GM18505 (cell line): Measurements from ENCODE around the gene DLG2.

ENCODE experiments used
- ATAC-seq: cut with Tn5 transposase; IDR thresholded peaks from one replicate; pipeline ENCODE4 v1.9.1; 2021; ENCODE audit not compliant: unreplicated experiment
- POLR2A ChIP-seq: IDR thresholded peaks from 4 replicates; pipeline ENCODE4 v1.6.1; 2011; ENCODE audit warnings: borderline replicate concordance; ENCODE audit not compliant: insufficient read depth, insufficient read length; ENCODE audit errors: extremely low read depth

The DLG2 gene

DNA sequence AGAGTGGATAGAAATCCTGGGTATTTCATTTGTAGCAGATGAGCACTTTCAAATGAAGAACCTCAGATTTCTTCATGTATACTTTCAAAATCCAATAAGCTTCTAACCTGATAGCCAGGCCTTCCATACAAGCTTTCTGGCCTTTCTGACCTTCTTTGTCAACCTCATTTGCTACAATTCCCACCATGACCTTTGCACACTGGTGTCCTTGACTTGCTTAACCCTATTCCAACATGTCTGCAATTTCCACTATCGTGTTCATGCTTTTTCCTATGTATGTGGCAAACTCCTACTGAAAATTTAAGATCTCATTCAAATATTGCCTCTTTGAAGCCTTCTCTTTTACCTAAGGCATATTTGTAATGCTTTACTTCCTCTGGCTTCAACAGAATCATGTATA, 2098.9 kb downstream of the DLG2 start:
- TF ChIP-seq POLR2A, result no peak
- no peak for ATAC-seq

DNA sequence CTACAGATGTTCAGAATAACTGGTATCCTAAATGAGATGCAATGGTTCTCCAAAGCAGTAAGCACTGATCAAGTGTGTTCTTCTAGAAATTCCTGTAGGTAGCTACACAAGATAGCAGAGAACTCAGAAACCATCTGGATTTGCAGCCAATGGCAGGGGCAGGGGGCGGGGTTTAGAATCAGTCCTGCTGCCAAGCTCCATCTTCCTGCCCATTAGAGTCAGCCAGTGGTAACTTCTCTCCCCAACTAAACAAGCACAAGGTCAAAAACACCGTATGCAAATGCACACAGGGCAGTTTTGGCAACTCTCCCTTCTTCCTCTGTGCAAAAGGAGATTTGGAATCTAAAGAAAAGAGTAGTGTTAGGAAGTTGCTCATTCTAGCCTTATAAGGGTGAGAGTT, 2103.5 kb downstream of the DLG2 start:
- TF ChIP-seq POLR2A, result no peak
- ATAC-seq, result no peak

DNA sequence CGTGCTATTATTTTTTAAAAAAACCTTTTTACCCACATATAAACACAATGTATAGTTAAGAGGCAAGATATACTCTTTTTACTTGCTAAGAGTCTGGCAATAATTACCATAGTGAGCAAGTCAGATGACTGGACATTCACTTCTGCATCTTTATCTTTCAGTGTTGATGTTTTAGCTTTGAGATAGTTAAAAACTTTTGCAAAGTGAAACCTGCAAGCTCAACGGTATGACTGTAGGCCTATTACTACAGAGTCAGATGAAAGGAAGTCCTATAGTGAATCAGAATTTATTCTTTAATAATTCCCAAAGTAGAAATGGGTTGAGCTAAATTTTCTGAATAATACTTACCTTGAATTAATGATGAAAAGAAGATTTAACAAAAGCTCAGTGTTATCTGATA, 2104.2 kb downstream of the DLG2 start:
- no peak for ATAC-seq
- no peak for TF ChIP-seq POLR2A

DNA sequence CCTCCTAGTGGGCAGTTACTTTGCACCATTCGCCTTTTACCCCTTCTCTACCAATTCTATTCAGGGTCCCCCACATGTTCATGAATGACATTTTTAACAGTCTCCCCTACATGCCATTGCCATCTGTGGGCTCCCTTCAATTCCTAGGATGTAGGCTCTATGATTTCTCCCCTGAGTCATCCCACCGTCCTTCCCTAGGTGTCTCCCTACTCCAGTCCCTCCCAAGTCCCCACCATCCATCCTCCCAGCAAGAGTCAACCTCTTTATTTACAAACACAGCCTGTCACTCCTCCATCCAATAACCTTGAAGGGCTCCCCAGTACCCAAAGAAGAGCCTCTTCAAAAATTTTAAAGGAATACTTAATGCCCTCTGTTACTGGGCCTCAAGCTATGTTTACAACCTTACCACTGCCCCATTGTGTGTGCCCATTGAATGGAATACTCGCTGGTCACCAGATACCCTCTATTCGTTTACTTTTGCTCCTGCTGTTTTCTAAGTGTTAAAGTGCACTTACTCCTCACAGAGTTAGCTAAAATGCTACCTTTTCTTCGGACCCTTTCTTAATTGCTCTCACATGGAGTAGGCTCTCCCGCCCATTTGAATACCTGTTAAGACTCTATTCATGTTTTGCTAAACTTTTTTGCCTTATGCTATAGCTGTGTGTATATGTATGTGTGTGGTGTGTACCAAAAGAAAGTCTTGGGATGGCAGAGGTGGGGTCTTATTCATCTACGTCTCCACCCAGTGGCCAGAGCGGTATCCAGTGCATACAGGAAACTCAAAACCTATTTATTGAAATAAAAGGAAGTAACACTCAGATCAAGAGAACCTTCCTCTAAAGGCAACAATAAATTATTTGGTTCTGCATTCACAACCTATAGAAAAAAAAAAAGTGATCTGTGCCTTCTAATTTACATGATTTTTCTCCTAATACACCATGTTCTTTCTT, 2105.2 kb downstream of the DLG2 start:
- ATAC-seq, result no peak
- no peak for TF ChIP-seq POLR2A

DNA sequence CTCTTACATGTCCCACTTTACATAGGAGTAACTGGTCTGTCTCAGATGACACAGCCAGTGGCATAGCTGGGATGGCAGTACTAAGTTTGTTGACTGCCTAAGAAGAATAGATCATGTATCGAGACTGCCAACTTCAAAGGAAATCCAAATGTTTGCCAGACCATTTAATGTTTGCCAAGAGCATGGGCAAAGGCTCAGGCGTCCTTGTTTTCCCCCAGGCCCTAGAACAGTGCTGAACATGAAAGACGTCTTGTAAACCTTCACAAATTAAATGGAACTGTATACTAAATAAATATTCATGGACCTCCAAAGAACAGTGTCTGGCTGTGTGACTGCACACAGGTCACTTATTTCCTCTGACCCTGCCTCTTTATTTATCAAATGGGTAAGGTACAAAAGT, 2106.3 kb downstream of the DLG2 start:
- no peak for TF ChIP-seq POLR2A
- ATAC-seq, result no peak

DNA sequence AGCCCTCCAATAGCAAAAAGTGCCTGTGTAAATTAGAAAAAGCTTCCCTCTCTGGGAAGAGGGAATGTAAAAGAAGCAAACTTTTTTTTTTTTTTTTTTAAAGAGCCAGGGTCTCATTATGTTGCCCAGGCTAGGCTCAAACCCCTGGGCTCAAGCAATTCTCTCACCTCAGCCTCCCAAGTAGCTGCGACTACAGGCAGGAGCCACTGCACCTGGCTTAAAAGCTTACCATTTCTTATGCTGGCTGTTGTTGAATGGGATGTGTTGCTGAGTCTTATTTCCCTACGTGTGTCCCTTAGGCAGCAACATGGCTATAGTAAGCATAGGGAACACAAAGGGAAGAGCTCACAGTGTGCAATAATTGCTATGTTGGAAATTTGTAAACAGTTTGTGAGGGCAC, 2115.5 kb downstream of the DLG2 start:
- no peak for ATAC-seq
- no peak for TF ChIP-seq POLR2A

DNA sequence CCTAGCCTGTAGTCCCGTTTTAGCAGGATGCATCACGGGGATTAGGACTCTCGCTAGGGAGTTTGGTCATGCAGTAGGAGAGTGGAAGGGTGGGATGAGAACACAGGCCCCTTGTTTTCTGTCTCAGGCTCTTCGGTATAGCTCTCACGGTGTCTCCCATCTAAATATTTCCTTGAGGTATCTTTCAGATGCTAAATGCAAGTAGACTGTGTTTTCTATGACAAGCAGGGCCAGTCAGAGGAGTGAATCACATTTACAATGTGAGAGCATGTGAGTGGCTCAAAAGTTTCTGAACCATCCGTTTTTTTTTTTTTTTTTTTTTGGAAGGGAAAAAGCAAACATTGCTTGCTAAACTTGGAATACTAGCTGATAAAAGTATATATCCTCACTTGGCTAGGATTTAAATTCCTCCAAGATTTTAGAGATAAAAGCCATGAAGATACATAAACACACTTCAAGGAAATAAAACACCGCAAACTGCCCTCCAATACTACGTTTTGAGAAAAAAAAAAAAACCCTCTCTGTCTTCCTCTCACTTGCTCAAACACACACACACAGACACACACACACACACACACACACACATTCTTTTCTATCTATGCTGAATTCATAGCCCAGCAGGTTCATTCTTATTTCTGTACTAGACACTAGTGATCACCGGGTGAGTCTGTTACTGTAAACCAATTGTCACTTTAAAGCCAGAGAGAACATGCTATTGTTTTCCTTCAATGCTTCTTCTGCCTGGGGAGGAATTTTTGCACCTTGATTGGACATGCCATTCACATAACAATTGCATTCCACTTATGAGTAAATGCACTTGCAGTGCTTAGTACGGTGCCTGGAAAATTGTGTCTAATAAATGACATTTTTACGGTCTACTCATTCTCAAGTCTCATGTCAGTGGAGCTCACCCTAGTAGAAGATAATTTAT, 2116.3 kb downstream of the DLG2 start:
- no peak for ATAC-seq
- no peak for TF ChIP-seq POLR2A

DNA sequence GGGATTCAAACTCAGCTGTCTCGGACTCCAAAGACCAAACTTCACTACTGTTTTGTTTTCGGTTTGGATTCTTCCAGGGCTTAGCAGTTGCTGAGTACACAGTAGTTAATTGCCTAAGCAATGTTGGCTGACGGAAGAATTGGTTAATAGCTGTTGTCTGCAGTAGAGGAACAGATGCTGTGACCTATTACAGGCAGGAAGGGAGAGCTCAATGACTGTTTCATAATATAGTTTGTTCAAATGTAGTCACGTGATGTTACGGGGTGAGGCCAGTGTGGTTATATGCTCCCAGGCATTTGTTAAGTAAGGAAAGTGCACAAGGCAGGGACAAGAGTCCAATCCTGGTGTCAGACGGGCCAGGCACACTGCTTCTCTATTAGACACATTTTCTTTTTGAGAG, 2118.3 kb downstream of the DLG2 start:
- no peak for ATAC-seq
- no peak for TF ChIP-seq POLR2A

DNA sequence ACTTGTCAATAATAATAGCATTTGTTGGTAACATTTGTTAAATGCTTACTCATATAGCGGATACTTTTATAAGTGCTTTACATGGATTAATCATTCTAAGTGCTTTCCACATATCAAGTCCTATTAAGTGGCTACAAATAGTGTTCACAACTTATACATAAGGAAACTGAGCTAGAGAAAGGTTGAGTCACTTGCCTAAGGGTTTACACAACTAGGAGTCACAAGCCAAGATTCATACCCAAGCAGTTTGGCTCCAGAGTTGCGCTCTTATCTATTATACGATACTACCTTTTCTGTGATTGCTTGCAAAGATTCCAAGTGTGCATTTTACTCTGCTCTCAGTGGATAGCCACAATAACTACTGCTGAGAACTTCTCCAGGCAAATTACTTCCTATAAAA, 2125.1 kb downstream of the DLG2 start:
- no peak for ATAC-seq
- no peak for TF ChIP-seq POLR2A

DNA sequence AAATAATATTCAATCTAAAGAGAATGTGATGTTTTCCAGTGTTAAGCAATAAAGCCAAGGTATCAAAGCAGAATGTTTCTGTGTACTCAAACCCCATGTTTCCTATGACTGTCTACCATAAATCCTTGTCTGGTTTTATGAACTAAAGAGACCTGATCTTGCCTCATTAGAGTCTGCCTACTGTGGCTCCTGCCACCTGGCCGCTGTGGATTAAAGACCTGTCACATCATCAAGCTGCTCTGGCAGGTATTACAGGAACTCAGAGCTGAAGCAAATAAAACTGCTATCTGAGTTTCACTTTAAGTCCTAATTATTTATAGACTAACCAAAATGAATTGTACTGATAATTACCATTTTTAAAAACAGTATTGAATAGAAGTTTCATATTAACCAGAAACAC, 2133.2 kb downstream of the DLG2 start:
- ATAC-seq, result no peak
- no peak for TF ChIP-seq POLR2A

DNA sequence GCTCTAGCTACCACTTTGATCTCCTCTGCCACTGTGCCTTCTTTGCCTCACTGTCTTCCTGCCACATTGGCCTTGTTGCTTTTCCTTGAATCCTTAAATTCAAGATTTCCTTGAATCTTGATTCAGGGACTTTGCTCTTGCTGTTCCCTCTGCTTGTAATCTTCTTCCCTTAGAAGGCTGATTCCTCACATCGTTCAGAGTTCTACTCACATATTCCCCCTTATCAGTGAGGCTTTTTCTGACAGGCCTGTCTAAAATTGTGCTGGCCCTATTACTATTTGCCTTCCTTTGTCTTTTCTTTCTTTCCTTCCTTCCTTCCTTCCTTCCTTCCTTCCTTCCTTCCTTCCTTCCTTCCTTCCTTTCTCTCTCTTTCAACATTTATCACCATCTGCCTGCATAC, 2134.1 kb downstream of the DLG2 start:
- TF ChIP-seq POLR2A, result no peak
- ATAC-seq, result no peak

DNA sequence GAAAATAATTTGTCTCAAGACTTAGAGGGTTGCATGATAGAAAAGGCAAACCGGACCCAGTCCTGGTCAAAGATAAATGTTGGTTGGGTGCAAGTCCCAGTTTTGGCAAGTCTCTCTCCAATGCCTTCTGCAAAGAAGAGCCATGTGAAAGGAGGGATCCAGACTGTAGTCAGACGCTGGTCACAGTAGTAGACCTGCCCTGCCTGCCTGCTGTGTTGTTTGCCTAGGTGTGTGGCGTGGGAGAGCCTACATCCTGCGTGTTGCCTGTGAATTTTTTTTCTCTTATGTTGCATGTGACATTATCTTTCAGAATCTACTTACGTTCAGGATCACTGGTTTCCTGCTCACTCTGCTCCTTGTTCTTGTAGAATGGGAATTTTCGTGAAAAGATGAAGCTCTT, 2143.3 kb downstream of the DLG2 start:
- TF ChIP-seq POLR2A, result no peak
- no peak for ATAC-seq

DNA sequence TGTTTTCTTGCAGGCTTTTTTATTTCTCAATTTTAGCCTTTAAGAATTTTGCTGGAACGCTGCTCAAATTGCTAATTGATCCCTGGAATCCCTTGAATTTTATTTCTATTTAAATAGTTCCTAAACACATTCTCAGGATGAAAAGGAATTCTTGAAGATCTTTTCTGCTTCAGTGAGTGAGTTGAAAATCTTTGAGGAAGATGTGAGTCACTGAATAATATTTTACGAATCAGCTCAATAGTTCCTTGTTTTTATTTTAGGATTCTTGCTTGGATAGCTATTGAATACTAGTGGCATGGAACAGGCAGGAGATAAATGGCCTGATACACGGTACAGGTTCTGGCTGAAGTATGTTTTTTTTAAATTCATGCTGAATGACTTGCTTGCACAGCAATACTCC, 2146.3 kb downstream of the DLG2 start:
- no peak for TF ChIP-seq POLR2A
- no peak for ATAC-seq
